HG03469 (cell line): Measurements from ENCODE around the gene SKAP2.

Source experiments
- ATAC-seq: cut with Tn5 transposase; IDR thresholded peaks from one replicate; pipeline ENCODE4 v1.9.1; 2021; ENCODE audit warnings: mild to moderate bottlenecking, moderate library complexity, moderate number of reproducible peaks; ENCODE audit not compliant: unreplicated experiment

Gene SKAP2, protein sequence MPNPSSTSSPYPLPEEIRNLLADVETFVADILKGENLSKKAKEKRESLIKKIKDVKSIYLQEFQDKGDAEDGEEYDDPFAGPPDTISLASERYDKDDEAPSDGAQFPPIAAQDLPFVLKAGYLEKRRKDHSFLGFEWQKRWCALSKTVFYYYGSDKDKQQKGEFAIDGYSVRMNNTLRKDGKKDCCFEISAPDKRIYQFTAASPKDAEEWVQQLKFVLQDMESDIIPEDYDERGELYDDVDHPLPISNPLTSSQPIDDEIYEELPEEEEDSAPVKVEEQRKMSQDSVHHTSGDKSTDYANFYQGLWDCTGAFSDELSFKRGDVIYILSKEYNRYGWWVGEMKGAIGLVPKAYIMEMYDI

DNA sequence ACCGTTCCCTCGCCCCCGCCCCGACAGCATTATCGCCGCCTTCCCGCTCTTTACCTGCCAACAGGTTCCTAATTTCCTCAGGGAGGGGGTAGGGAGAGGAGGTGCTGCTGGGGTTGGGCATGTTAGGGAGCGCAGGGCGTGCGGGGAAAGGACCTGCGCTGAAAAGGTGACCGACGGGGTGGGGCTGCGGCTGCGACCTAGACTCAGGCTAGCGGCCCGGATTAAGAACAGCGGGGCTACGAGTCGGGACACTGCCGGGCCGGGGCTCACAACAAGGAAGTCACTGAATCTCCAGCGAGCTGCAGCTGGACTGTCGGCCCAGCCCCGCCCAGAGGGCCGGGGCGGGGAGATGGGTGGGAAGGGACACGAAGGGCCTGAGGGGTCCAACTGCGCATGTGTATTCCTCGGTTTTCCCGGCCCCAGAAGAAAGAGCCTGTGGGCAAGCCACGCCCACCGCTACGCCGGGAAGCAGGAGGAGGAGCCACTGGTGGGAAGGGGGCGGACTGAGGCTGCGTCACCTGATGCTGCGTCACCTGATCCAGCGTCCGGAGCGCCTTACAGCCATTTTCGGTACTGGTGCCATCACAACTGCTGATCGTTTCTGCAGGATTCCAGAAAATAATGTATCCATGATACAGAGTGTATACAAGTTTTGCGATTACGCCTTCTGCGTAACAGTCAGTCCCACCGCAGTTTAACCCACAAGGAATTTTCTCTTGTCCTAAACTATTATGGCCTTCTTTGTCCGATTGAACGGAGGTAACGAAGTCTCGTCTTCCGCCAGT lies at the start of gene SKAP2:
Gene SKAP2, minus strand, starts transcription at position 282 of the 785 bp plus-strand sequence. Its CDS starts 161 bp downstream, at position 121.
- ATAC-seq = peak; percentile 80

DNA sequence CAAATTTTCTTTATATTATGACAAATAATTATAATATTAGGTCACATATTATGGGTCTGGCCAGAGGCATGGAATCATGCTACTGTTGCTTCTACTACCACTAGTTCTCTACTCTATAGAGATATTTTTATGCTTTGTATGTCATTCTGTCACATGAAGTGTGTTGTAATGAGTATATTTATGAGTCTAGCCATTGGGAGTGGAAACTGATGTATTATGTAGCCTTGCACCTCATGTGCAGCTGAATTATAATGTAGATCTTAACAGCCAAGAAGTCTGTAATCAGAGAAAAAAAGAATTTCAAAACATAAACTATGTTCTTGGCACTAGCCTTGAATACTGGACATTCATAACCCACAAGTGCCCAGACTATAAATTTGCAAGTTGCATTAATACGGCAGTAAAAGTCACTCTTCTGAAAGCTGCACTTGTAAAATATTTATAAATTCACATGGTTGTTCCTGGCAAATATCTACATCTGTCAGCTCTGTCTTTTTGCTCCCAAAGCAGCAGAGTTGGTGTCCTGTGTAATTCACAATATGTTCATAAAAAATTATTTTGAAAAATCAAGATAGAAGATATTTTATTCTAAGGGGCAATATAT lies 48.6 kb upstream of the SKAP2 start:
- ATAC-seq = no peak

DNA sequence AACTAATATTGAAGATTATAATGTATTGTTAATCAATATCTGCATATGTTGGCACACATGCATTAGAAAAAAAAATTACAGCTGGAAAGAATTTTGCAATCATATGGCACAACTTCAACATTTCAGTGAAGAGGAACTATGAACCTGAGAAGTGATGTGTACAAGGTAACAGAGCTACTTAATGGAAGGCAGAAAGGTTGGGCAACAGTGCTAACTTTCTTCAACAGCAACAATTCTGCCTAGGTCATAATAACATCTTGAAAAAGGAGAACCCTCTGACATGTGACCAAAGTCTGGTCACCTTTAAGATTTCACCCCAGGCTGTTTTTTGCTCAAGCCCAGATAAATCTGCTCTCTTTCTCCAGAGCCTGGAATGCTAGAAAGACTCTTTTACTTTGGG lies 47.9 kb upstream of the SKAP2 start:
- no peak for ATAC-seq

DNA sequence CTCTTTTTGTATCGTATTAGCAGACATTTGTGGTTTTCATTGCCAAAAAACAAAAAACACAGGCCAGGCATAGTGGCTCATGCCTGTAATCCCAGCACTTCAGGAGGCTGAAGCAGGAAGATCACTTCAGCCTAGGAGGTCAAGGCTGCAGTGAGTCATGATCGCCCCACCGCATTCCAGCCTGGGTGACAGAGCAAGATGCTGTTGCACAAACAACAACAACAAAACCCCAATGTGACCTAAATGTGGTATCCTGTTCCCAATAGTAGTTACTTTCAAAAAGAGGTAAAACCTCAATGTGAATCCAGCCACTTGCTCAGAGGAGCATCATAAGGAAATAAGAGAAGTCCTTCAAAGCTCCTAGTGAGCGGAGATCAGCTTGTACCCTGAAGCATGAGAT lies 45.8 kb upstream of the SKAP2 start:
- no peak for ATAC-seq

DNA sequence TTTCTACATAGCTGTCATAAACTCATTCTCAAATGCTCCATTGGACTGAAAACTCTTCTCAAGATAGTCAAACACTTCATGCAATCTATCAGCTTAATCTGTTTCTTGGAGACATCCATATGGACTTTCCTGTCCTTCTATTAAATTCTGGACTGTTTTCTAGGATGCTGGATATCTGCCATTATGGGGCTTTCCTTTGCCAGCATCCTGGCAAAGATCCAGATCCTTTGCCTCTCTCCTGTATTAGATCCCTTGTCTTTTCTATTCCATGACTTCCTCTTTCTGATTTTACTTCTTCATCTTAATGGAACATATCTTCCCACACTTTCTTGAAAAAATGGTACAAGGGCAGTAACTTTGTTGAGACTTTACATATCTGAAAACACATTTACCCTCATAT lies 35.9 kb upstream of the SKAP2 start:
- no peak for ATAC-seq

DNA sequence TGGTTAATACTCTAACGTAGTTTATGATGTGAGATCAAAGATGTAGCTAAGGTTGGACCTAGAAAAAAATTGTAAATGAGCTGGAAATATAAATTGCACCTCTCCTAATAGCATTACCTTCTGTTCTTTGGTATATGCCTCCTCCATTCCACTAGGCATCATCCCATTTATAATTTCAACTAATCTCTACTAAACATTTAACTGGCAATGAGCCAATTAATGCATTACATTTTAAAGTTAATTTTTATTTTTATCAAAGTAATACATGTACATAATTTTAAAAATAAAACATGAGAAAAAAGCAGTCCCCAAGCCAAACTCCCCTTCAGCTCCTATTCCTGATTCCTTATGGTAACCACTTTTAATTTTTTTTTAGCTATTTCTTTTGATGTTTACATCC lies 35.1 kb upstream of the SKAP2 start:
- ATAC-seq = no peak

DNA sequence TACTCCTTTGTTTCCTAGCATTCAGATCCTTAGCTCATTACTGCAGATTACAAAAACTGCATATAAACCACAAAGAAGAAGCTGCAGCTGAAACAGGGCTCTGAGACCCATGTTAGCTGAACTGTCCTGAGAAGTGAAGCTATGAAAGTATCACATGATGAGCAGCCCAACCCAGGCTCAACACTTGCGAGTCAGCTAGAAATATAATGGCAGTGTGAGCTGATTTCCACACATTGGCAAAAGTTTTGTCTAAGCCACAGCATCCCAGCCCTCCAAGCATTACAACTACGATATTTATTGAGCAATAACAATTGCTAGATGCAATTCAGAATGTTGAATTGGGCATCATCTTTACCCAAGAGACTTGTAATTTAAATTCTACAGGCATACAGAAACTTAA lies 34.5 kb upstream of the SKAP2 start:
- no peak for ATAC-seq

DNA sequence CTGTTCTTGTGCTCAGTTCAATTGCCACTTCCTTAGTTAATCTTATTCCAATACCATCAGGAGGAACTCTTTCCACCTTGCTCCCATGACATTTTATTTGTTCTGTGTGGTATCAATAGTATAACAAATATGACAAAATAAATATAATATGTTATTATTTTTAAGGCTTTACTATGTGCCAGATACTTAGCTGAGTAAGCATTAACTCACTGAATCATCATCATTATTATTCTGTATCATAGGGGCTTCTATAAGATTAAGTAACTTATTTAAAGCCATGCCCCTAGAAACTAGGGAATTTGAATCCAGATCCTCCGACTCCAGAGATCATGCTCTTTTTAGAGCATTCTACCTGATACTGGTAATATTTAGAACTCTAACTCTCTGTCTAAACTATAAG lies 33.5 kb upstream of the SKAP2 start:
- ATAC-seq = no peak

DNA sequence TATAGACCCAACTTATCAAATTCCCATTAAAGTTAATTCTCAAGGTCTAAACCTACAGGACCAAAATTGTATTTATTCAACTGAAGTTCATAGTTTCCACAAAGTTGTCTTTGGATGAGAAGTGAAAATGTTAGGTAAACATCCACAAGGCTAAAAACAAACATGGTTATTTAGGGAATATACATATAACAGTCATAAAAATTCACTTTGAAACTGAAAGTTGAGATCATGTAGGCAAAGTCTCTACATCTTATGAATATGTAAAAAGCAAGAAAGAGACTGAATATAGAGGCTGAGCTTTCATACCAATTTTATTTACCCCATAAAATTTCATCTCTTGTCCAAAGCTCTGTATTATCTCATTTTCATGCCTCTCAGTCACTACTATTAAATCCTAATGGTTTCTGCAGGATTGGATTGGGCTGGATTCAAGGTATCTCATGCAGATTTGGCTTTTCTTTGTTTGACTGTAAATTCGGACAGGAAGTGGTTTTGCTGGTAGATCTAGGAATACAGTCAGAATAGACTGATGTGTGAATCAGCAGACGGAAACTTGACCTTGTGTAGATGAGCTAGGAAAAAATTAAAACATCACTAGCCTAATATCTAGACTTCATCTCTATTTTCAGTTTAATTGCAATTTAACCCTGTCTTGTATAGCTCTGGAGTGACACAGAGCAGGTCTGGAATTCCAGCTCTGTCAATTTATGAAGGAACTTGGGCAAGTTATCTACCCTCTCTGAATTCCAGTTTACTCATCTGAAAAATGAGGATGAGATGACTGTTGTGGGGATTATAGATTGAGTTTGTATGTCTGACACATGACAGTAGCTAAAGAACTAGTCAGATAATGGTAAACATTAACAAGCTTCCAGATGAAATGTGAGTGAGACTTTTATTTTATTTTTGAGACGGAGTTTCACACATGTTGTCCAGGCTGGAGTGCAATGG lies 27.3 kb upstream of the SKAP2 start:
- peak; percentile 33 for ATAC-seq

DNA sequence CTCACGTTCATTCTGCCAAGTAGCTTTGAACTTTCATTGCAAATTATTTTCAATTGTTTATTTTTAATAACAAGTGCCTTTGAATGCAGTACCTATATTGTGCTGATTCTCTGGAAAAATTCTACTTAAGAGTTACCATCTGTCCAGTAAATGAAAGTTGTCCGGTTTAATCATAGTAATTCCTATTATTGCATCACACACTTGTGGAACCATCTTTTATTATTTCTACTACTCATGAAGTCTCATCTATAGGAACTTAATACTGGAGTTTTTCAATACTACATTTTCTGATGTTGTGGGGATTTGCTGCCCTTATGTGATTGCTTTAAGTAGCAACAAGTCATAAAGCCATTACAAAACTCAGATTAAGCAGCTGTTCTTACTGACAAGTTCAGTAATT lies 16.5 kb upstream of the SKAP2 start:
- ATAC-seq = no peak

DNA sequence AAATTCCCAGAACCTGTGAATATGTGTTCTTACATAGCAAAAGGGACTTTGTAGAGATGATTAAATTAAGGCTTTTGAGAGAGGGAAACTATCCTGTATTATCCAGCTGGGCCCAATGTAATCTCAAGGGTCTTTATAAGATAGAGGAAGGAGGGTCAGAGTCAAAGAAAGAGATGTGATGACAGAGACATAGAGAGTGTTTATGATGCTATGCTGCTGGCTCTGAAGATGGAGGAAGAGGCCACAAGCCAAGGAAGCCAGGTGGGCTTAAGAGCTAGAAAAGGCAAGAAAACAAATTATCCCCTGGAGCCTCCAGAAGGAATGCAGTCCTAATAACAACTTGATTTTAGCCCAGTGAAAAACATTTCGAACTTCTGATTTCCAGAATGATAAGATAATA lies 15.3 kb upstream of the SKAP2 start:
- no peak for ATAC-seq

DNA sequence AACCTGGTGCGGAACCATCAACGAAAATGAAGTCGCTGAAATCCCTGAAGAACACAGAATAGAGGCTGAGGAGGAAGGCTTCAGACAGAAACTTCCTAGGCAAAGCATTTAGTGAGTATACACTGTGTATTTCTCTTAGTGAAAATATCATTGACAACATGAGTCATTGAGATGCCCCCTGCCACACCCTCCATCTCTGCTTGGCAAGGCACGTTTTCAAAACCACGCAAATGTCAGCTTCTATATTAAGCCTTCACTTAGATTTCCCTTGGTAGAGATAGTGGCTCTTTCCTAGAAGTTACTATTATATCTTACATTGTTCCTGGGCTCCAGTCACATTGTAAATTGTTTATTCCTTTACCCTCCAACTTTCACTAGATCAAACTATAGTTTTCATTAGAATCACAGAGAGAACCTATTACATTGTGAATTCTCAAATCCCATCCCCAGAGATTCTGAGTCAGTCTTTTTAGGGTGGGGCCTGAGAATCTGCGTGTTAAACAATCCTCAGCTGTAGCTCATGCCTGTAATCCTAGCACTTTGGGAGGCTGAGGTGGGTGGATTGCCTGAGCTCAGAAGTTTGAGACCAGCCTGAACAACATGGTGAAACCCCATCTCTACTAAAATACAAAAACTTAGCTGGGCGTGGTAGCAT lies 4.6 kb upstream of the SKAP2 start:
- ATAC-seq = no peak

DNA sequence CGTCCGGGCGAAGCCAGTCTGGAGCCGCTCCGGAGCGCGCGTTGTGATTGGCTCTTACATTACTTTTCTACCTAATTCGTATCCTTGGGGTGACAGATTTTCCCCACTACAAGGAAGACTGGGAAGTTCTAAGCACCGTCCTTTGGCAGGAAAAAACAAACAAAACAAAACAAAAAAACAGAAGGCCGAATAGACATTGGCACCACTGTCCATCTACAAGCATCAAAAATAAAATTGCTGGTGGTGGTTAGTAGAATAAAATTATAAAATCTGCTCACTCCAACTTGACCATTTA lies 651 bp upstream of the SKAP2 start:
- ATAC-seq = peak; percentile 25

DNA sequence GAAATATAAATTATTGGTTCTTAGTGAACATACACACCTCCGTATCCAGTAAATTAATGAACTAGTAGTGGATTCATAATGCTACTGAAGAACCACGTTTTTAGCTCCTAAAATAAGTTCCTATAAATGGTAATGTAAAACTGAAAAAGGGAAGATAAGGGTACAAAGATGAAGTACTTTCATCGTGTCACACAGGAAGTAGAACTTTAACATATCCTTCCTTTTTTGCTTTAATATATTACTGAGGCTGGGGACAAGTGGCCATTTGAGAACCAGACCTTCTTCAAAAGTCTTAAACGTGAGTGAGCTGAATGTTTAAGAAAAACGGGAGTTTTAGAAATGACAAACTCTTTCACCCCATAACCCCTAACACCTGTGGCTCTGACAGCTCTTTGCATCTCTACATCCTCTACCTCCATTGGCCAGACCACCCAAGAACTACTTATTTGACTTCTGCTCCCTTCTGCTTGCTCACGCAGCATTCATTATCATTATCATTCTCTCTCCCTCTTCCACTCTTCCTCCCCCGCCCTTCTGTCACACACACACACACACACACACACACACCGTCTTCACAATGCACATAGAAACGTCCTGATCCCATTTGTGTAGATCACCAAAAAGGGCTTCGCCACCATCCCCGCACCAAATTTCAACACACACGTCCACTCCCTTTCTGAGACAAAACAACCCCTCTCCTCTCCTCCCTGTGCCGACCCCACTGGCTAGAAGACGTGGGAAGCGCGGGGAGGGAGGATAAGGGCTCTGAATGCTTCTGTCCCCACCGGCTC lies 677 bp downstream of the SKAP2 start:
- peak; percentile 21 for ATAC-seq

DNA sequence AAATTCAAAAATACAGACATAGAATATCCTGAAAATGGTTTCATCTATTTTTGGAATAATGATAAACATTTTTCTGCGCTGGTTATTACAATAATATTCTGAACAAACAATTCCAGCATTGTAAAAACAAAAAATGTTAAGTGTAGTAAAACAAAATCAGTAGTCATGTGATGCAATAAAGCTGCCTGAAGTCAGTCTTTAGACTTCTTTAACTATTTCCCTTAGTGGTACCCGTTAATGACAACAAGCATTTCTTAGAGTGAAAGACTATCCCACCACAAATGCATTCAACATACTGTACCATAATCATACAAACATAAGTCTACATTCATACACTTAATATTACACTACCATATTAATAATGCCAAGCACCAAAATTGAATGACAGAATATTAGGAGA lies 1.6 kb downstream of the SKAP2 start:
- ATAC-seq = no peak

DNA sequence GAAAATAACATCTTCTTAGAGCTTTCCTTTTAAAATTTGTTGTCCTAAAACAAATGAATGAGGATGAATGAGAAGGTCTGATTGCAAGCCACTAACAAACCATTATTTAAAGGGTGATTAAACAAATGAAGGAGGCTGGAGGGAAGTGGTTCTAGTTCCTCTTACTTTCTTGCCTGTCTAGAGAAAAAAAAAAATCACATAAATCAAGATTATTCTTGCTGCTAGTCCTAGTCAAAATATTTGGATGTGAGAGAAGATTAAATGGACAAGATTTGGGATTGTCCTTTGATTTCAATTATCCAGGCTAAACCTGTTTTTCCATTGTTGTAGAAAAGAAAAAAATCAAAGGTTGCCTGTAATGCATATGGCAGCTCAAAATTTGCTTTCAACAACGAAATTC lies 3.3 kb downstream of the SKAP2 start:
- ATAC-seq = no peak

DNA sequence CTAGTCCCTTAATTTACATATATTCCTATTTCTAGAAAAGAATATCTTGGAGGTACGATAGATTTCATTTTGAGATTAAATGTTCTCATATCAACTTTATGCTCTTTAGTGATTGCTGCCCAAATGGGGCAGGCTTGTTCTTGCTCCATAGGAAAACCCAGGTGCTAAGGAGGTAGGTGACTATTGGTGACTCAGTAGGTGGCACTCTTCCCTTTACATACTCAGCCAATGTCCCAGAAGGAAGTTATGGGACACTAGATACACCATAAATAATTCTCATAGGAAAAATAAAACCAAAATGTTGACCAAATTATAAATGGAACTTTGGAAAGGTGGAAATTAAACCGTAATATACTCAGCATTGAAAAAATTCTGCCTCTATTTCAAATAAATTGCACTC lies 4.0 kb downstream of the SKAP2 start:
- ATAC-seq = no peak

DNA sequence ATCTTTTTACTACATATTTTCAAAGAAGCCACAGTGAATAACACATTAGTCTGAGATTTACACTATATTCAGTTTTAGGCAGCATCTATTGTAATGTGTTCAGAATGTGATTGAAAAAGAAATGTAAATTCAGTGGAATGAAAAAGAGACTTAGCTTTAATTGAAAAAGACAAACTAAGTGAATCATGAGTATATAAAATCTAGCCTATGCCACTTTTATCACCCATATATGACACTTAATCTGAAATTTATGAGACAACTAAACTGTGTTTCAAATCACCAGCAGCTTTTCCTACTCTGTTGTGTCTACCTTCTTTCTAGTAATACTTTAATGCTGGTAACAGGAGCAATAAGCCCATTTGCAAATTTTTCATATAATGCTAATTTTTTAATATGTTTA lies 4.7 kb downstream of the SKAP2 start:
- ATAC-seq = no peak

DNA sequence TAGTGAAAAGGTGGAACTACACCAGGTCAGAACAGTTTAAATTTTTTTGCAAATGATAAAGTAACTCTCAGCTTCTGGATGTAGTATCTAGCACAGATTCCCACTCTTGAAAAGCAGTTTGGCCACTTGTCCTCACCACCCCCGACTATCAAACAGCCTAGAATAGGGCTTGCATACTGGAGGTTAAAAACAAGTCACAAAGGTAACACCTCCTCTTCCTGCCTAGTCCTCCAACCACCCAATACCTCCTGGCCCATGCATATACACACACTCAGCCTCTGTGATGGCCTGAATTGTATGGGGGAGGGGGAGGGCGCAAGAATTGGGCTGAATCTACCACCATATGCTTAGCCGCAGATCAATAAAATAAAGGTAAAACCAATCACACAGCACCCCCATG lies 5.7 kb downstream of the SKAP2 start:
- no peak for ATAC-seq

DNA sequence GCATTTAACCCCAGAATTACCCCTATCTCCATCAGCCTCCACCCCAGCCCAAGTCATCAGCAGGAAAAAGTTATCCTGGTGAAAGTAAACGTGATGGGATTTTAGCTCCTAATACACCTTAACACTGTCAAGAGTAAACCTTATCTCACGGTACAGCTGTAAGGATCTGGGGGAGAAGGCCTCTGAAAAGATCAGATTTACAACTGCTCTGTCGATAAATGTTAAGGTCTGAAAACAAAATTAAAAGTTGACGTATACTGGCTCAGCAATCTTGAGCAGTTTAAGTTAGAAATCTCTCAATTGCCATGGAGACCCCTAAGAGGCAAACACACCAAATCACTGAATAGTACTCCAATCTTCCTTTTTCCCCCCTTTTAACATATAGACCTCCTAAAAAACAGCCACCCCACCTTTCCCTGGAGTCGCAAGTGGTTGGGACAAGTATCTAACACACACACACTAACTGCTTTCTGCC lies 6.1 kb downstream of the SKAP2 start:
- no peak for ATAC-seq
